NCI-H2196 treated with DMSO at 0.1 percent for 48 hours (cell line): Measurements from ENCODE around the gene GRPEL2.
"Not testable (repeated sequence)": the region's sequence is repeated elsewhere in the genome, so short reads cannot be mapped to it uniquely, and the experiment has no call there.

ENCODE experiments used
- DNase-seq: peaks from one replicate; lab custom pipeline; 2025; ENCODE audit not compliant: unreplicated experiment; lab: John Stamatoyannopoulos, UW

Gene GRPEL2

DNA sequence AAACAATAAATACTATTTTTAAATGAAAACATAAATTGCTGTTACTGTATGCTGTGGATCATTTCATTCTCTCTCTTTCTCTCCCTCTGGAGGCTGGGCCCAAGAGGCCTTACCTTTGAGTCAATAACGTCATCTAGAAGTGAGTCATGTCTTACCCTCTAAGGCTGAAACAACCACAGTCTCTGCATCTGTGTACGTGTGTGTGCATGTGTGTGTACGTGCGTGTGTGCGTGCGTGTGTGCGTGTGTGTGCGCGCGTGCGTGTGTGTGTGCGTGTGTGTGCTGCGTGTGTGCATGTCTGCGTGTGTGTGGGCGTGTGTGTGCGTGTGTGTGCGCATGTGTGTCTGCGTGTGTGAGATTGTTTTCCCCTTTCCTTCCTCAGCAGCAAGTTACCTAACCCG, 47.4 kb downstream of the GRPEL2 start:
- DNase-seq = no peak

DNA sequence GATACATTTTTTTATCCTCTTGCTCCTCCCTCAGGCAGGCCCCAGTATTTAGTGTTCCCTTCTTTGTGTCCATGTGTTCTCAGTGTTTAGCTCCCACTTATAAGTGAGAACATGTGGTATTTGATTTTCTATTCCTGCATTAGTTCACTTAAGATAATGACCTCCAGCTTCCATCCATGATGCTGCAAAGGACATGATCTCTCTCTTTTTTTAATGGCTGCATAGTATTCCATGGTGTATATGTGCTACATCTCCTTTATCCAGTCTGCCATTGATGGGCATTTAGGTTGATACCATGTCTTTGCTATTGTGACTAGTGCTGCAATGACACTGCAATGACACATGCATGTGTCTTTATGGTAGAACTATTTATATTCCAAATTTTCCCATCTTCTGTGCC, 49.7 kb downstream of the GRPEL2 start:
- not testable (repeated sequence) for DNase-seq

GRCh38 chr5:149397530-149397929, 52.2 kb downstream of the GRPEL2 start:
- DNase-seq = no peak

DNA sequence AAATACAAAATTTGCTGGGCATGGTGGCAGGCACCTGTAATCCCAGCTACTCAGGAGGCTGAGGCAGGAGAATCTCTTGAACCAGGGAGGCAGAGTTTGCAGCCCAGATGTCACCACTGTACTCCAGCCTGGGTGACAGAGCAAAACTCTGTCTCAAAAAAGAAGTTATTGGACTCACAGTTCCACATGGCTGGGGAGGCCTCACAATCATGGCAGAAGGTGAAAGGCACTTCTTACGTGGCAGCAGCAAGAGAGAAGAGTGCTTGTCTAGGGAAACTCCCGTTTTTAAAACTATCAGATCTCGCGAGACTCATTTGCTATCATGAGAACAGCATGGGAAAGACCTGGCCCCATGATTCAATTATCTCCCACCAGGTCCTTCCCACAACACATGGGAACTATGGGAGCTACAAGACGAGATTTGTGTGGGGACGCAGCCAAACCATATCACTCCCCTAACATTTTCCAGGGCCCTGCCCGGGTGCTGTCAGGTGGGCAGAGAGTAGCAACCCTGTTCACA, 53.5 kb downstream of the GRPEL2 start:
- not testable (repeated sequence) for DNase-seq

DNA sequence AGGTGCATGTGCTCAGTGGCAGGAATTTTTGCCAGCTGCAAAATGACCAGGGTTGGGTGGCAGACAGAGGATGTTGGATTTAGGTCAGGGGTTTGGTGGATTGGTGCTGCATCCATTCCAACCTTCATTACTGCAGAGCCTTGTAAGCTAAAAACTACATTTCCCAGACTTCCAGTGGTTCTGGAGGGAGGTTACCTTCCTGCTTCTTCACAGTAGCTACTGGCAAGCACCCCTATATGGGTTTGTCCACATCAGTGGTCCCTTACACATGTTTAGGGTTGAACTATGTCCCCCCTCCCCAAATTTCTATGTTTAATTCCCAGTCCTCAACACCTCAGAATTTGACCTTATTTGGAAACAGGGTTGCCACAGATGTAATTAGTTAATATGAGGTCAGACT, 54.5 kb downstream of the GRPEL2 start:
- no peak for DNase-seq

DNA sequence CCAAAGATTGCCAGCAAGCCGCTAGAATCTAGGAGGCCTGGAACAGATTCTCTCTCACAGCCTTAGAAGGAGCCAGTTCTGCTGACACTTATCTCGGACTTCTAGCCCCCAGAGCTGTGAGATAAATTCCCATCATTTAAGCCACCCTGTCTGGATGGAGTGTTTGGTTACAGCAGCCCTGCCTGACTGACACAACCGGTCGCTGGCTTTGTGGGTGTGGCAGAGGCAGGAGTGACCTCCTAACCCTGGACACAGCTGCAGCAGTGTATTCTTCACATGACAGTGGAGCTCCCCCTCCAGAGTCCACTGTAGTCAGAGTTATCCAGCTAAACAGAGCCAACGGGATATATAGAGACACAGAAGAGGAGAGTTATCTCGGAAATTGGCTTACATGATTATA, 55.0 kb downstream of the GRPEL2 start:
- DNase-seq = no peak

- DNase-seq = no peak
Measured at GRCh38 chr5:149401051-149401450, 55.8 kb downstream of the GRPEL2 start.

DNA sequence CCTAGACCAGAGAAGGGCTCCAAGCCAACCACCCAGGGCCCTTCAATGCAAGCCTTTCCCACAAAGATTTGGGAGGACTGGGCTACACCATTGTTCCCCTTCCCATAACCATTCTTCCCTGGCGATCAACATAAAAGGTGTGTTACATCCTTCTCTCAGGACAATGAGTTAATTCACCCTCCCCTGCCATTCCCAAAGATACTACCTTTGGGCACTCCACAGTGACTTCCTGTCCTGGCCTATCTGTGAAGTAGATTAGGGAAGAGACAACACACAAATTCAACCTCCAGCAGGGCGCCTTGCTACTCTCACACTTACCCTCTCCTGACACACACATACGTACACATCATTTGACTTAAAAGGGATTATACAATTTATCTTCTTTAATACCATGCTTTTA, 57.0 kb downstream of the GRPEL2 start:
- no peak for DNase-seq
